Measurements from ENCODE around the gene CYTH2.

Gene CYTH2

DNA sequence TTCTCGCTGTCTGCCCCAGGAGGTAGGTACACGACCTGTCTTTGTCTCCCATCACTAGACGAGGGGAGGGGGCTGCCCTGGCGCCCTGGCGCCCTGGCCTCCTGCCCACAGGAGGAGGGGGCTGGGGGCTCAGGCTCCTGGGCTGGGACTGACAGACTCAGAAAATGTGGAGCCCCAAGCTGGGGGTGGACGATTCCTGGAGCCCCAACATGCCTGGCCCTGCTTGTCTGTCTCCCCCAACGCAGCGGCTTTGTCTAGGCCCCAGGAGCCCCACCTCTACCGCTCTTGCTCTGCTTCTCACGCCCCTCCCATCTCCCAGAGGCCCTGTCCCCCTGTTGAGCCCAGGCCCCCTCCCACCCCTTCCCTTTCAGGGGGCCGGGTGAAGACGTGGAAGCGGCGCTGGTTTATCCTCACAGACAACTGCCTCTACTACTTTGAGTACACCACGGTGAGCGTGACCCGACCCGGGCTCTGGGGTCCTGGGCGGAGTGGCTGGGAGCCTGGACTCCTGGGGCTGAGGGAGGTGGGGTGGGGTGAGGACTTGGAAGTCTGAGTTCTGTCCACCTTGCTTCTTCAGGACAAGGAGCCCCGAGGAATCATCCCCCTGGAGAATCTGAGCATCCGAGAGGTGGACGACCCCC, 8.6 kb downstream of the CYTH2 start:
- TF ChIP-seq, protein P1, sequence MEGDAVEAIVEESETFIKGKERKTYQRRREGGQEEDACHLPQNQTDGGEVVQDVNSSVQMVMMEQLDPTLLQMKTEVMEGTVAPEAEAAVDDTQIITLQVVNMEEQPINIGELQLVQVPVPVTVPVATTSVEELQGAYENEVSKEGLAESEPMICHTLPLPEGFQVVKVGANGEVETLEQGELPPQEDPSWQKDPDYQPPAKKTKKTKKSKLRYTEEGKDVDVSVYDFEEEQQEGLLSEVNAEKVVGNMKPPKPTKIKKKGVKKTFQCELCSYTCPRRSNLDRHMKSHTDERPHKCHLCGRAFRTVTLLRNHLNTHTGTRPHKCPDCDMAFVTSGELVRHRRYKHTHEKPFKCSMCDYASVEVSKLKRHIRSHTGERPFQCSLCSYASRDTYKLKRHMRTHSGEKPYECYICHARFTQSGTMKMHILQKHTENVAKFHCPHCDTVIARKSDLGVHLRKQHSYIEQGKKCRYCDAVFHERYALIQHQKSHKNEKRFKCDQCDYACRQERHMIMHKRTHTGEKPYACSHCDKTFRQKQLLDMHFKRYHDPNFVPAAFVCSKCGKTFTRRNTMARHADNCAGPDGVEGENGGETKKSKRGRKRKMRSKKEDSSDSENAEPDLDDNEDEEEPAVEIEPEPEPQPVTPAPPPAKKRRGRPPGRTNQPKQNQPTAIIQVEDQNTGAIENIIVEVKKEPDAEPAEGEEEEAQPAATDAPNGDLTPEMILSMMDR (IDR thresholded peaks at IDR 0.05; ENCODE audit: low read depth, low read length) = no peak
- no peak for DNase-seq (ENCODE audit: extremely low read depth, low read depth)

DNA sequence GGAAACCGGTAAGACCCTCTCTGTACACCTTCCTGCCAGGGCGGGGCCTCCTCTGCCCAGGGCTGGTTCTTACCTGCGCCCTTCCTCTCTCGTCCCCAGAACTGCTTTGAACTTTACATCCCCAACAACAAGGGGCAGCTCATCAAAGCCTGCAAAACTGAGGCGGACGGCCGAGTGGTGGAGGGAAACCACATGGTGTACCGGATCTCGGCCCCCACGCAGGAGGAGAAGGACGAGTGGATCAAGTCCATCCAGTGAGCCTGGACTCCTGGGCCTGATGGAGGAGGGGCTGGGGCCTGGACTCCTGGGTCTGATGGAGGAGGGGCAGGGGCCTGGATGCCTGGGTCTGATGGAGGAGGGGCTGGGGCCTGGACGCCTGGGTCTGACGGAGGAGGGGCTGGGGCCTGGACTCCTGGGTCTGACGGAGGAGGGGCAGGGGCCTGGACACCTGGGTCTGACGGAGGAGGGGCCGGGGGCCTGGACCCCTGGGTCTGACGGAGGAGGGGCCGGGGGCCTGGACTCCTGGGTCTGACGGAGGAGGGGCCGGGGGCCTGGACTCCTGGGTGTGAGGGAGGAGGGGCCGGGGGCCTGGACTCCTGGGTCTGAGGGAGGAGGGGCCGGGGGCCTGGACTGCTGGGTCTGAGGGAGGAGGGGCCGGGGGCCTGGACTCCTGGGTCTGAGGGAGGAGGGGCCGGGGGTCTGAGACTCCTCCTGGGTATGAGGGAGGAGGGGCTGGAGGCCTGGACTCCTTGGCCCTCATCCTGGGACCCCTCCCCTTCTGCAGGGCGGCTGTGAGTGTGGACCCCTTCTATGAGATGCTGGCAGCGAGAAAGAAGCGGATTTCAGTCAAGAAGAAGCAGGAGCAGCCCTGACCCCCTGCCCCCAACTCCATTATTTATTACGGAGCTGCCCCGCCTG, 9.4 kb downstream of the CYTH2 start:
- DNase-seq (ENCODE audit: extremely low read depth, low read depth) = no peak
- TF ChIP-seq, protein P1 (IDR thresholded peaks at IDR 0.05; ENCODE audit: low read depth, low read length) = no peak

DNA sequence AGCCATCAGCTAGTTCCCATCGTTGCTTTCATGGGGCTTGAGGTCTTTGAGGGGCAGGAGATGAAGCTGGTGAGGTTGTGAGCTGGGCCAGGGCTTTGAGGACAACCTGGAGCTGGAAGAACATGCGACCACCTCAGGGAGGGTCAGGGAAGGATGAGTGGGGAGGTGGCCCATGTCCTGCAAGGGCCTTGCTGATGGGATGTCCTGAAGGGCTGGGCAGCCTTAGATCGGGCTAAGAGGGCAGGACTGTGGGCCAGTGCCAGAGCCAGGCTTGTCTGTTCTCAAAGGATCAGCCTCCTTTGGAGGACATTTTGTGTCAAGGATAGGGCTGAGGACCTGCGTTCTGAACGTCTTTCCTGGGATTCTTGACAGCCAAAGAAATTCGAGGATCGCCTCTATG, 10.5 kb downstream of the CYTH2 start:
- TF ChIP-seq, protein P1 (IDR thresholded peaks at IDR 0.05; ENCODE audit: low read depth, low read length) = no peak
- DNase-seq (ENCODE audit: extremely low read depth, low read depth) = no peak

DNA sequence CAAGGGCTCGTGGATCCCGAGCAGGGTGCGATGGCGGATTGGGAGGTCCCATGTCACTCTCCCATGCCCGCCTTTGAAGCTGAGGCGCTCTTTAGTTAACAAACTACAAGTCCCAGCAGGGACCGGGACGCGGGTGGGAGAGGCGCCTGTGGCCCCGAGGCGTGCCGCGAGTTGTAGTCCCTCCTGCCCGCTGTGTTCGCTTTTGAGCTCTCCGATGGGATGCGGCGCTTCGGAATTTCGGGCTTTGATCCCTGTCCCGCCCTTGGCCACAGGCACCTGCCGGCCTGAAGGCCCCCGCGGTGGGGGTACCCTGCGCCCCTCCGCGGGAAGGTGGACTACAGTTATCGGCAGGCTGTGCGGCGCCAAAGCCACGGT, 11.0 kb downstream of the CYTH2 start:
- TF ChIP-seq, protein P1 (IDR thresholded peaks at IDR 0.05; ENCODE audit: low read depth, low read length) = no peak
- DNase-seq (ENCODE audit: extremely low read depth, low read depth) = no peak

DNA sequence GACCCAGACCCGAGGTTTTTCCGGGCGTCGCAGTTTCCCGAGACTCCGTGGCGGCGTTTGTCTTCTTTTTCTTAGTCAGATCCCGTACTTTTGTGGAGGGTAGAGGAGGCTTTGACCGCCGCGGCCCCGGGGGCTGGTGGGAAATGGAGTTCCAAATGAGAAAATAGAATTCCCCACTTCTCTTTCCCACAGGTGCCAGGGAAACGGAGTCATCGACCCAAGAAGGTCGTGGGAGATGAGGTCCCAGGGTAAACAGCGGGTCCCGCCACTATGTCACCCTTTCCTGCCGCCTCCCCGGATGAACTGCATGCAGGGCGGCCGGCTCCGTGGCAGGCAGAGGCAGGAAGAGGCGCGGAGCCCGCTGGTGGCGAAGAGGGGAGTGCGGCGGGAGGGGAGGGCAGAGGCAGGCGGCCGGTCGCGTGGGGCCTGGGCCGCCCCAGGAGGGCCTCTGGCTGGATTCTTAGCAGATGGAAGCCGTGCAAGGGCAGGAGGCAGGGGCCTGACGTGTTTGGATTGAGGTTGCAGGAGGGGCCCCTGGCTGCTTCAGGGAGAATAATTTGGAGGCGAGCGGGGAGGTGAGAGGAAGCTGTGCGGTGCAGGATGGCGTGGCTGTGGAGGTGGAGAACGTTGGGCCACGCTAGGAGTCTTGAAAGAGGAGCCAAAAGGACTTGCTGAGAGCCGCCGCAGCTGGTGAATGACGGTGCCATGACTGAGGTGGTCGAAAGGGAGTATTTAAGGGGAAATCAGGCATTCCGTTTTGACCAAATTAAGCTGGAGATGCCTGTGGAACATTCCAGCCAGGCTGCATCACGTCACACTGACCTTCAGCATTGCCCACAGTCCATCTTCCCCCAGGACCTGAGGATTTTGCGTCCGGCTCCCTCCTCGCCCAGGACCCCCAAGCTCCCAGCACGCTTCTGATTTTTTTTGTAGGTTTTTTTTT, 11.7 kb downstream of the CYTH2 start:
- TF ChIP-seq, protein P1 (IDR thresholded peaks at IDR 0.05; ENCODE audit: low read depth, low read length) = no peak
- no peak for DNase-seq (ENCODE audit: extremely low read depth, low read depth)

DNA sequence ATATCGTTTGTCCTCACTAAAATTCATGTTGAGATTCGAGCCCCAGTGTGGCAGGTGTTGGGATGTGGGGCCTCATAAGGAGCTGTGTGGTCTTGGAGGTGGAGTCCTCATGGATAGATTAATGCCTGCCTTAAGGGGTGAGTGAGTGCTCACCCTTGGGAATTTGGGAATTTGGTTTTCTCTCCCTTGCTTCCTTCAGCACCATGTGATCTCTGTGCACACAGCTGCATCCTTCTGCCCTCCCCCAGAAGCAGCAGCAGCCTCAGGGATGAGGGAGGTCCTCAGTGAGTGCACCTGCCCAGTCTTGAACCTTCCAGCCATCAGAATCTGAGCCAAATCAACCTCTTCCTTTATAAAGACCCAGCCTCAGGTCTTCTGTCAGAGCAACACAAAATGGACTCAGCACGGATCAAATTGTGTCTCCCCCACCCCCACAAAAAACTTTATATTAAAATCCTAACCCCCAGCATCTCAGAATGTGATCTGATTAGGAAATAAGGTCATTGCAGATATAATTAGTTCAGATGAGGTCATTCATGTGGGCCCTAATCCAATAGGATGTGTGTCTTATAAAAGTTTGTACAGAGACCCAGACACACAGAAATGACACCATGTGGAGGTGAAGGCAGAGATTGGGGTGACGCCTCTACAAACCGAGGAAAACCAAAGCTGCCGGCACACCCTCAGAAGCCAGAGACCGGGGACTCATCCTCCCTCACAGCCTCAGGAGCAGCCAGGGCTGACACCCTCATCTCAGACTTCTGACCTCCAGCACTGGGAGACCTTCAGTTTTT, 12.9 kb downstream of the CYTH2 start:
- DNase-seq (ENCODE audit: extremely low read depth, low read depth) = no peak
- TF ChIP-seq, protein P1 (IDR thresholded peaks at IDR 0.05; ENCODE audit: low read depth, low read length) = no peak
